Dermis blood vessel endothelial cell (primary cell): ENCODE results near the gene MATN3. TPM values are rescaled to one million over a fixed set of nuclear protein-coding genes. Genes with fewer than 3 reads are reported as not detected.

Experiments used
- DNase-seq: peaks from one replicate; pipeline ENCODE4 v3.0.0; 2010
- total RNA-seq: library from RNA; depleted of rRNA; stranded (reverse); fragments of >200 nt; gene quantifications from 2 replicates; pipeline ENCODE4 v1.2.3, GENCODE V29; 2014

MATN3 gene
- total RNA-seq, 1 donor from 2014 or later = 1.2 TPM

GRCh38 chr2:20035955-20036666, 23.6 kb upstream of the MATN3 start:
- DNase-seq = peak; percentile 65

DNA sequence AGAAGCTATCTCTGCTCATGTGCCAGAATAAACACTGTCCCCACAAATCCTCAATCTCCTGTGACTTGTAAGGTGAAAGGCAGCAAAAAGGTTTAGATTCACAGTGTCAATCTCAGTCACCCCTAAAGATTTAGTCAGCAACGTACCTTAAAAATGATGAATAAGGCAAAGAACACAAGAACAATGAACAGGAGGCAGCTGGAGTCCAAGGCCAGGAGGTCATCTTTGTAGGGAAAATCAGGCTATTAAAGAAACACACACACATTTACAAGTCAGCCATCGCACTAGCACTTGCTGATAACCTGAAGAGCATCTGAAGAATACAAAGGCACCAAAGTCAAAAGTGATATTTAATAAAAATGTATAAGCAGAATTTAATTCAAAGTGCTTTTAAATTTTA, 22.4 kb upstream of the MATN3 start:
- DNase-seq = peak; percentile 81

DNA sequence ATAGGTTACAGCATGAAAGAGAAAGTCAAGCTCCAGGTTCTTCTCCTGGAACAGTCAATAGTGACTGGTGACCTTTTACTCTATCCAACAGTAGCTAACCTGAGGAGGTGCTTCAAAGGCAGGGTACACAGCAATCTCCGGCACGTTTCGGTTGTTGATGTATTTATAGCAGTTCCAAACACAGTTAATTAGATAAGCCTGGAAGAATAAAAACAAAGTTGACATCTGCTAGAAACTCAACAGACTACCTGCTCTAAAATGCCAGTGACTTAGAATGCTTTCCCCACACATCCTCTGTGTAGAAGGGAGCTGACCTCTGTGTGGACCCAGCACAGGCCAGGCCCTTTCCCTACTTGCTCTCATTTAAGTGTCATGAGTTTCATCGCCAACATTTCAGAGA, 21.8 kb upstream of the MATN3 start:
- no peak for DNase-seq

GRCh38 chr2:20033322-20033721, 20.9 kb upstream of the MATN3 start:
- DNase-seq = no peak

GRCh38 chr2:20030224-20030623, 17.8 kb upstream of the MATN3 start:
- no peak for DNase-seq

GRCh38 chr2:20027705-20028434, 15.4 kb upstream of the MATN3 start:
- peak; percentile 75 for DNase-seq

DNA sequence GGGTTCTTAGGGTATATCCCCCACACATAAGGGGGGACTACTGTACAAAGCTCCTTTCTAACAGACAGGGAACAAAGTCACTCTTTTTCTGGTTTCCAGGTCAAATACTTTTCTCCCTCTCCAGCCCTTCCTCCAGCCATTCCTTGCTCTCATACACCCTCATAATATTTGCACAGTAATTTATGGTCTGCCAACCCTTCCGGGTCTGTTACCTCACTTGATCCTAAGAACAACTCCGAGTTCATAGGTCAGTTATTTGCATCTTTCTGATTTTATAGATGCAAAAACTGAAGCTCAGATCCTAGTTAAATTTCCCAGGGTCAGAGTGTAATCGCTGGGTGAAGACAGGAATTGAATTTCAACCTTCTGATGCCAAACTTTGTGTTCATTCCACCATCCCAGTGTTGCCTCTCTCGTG, 14.8 kb upstream of the MATN3 start:
- DNase-seq = no peak

DNA sequence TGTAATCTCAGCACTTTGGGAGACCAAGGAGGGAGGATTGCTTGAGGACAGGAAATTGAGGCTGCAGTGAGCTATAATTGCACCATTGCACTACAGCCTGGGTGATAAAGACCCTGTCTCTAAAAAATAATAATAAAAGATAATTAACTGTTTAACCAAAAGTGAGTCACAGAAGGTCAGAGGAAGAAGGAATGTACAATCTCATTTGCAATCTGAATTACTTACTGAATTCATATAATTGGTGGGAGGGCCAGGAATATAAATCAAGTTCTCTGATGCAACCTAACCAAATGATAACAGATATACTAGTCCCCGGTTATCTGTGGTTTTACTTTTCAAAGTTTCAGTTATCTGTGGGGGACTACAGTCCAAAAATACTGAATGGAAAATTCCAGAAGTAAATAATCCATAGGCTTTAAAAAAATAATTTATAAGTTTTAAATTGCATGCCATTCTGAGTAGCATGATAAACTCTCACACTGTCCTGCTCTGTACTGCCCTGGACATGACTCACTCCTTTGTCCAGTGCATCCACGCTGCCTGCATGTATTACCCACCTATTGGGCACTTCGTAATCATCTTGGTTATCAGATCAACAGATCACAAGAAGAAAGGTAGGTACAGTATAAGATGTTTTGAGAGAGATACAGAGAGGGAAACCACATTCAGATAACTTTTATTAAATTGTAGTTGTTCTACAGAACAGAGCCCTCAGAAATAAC, 12.8 kb upstream of the MATN3 start:
- DNase-seq = peak; percentile 59

- DNase-seq = no peak
These were observed 11.2 kb upstream of the MATN3 start for GRCh38 chr2:20023688-20024087.

DNA sequence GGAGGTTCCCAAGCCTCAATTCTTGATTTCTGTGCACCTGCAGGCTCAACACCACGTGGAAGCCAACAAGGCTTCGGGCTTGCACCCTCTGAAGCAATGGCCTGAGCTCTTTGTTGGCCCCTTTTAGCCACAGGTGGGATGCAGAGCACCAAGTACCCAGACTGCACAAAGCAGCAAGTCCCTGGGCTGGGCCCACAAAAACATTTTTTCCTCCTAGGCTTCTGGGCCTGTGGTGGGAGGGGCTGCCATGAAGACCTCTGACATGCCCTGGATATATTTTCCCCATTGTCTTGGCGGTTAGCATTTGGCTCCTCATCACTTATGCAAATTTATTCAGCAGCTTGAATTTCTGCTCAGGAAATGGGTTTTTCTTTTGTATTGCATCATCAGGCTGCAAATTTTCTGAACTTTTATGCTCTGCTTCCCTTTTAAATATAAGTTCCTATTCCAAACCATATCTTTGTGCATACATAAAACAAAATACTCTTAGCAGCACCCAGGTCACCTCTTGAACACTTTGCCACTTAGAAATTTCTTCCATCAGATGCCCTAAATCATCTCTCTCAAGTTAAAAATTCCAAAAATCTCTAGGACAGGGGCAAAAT, 9.0 kb upstream of the MATN3 start:
- no peak for DNase-seq

DNA sequence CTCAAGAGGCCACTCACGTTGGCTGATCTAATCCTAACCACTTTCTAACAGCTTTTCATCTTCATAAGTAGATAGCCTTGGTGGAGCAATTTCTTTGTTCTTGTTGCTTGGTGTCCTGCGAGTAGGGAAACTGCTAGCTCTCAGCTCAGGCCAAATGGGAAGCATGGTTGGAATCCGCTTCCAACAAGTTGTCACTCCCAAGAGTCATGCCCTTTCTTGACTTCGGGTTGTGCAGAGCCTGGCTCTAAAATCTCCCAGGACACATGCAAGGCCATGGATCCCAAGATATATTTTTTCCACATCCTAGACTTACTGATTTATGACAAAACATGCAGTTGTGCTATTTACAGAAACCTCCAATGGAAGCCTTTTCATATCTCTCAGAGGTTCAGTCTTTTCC, 7.3 kb upstream of the MATN3 start:
- no peak for DNase-seq

DNA sequence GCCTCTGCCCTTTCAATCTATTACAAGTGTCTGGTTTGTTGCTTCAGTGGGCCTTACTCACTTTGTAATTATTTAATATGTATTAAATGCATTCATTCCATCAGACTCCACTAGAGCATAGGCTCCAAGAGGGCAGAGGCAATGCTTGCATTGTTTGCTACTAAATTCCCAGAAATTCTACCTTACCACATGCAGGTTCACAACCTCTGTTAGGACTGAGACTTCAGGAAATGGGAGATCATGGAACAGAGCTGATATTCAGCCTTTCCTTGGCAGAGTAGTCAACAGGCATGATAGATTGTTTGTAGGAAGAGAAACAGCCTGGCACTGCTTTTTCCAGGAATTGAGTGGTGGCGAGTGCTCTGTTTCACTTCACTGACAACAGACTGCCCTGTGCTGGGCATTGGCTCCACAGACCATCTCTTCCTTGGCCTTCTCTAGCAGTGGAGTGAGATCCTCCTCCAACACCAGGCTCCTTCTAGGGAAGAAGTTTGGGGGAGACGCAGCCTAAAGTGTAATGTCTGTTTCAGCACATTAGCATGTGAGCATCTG, 6.2 kb upstream of the MATN3 start:
- no peak for DNase-seq

DNA sequence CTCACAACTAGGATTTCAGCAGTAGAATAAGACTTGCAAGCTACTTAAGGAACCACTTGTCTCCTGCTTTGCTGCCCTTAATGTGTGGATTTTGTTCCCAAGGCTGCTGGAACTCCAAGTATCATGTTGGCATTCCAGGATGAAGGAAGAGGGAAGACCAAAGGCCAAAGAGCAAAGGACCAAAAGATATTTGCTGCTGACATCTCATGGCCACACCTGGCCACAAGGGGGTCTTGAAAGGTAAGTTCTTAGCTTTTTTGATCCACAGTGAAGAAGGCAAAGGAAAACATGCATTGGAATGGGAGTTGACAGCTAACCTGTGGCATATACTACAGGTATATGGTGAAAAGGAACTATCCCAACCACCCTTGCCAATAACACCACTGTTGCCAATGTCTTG, 3.9 kb upstream of the MATN3 start:
- DNase-seq = no peak

DNA sequence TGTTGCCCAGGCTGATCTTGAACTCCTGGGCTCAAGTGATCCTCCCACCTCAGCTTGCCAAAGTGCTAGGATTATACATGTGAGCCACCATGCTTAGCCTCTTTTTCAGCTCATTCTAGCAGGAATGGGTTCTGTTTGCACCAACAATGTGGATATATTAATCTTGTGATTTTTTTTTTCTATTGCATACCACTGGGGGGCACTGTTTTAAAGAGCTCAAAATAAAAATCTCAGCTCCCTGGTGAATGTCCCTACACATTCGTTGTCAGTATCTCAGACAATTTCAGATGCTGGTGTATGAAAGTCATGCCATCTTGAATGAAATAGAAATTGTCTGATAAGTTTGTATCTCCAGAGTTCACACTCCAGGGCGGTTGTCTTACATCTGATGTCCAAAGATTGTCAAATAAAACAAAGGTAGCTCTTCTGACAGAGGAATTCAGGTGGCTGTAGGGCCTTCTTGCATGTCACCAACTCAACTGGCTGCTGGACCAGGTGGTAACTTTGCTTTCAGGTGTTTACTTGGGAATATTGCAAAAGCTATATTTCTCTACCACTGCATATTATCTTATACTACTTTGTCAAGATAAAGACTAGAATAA, 3.1 kb upstream of the MATN3 start:
- peak; percentile 76 for DNase-seq

- peak; percentile 36 for DNase-seq
These were observed 820 bp upstream of the MATN3 start for GRCh38 chr2:20013126-20013849.

GRCh38 chr2:20012032-20012281, 511 bp downstream of the MATN3 start:
- no peak for DNase-seq

DNA sequence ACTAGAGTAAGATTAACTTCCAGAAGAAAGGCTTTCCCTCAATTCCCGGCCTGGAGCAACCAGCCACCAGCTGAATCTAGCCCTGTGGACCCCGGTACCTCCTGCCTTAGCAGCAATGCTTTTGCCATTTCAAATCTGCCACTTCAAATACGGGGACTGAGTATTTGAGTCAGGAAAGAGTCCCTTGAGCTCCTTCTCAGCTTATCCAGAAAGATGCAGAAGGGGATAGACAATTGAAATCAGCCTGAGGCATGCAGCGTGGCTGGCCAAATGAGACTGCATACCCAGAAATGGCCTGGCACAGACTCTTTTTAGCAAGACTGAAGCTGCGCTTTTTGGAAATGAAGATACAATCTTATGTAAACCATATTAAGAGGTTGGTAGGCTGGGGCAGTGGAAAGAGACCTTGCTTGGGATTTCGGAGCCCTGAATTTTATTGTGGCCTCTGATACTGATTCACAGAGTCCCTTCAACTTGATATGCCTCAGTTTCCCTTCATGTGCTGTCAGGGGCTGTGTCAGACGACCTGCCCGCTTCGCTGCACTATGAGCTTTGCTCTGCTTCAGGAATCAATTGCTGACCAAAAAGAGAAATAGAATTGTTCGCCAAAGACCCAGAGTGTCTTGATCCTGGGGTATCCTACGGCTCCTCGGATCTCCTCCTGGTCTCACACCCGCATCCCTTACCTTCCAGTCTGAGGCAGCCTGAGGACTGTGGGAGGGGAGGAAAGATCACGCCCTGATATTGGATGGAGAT, 1.0 kb downstream of the MATN3 start:
- DNase-seq = no peak

GRCh38 chr2:20008703-20009102, 3.8 kb downstream of the MATN3 start:
- no peak for DNase-seq

DNA sequence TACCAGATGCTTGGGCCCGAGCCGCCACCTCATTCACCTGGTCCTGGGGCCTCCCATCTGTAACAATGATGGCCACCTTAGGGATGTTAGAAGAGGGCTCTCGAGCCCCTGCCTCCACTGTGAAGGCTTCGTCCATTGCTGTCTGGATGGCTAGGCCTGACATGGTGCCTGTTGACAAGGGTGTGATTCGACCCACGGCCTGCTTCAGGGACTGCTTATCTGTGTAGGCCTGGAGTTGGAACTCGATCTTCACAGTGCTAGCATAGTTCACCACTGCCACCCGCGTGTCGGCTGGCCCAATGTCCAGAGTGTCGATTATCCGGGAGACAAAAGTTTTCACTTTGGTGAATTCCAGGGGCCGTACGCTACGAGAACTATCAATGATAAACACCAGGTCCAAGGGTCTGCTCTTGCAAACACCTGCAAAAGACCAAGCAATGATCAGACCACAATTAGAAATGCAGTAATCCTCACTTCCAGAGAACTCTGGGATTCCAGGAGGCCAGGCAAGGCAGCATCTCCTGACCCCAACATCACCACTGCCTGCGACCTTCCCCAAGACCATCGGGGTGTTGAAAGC, 6.5 kb downstream of the MATN3 start:
- DNase-seq = no peak

GRCh38 chr2:20005067-20005627, 7.3 kb downstream of the MATN3 start:
- no peak for DNase-seq
